ENCODE results near the gene ASPA.
"Not testable (repeated sequence)": the region's sequence is repeated elsewhere in the genome, so short reads cannot be mapped to it uniquely, and the experiment has no call there.

Gene ASPA

GRCh38 chr17:3510090-3510489 is 34.3 kb downstream of the ASPA start:
- DNase-seq = no peak

DNA sequence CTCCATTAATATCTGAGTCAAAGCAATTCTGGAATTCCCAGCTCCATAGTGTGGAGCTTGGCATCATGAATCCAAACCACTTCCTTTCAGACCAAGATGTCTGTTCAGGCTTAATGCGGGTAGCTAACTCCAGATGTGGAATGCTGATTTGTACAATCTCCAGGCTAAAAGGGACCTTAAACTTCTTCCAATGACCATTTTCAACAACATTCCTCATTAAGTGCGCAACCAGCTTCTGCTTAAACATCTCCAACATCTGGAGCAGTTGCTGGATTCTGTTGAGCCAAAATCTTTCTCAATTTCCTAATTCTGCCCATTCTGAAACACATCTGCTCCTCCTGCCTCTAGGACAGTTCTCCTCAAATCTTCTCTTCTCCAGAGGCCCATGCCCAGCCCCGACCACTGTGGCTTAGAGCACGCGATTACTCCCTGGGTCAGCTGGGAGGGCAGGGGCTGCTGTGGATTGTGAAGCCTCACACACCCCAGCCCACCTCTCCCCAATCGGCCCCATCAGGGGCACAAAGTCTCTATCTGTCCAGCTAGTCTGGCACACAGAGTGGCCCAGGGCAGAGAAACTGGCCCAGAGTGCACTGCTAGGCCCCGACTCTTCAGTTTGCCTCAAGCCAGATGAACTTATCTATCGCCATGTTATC is 36.2 kb downstream of the ASPA start:
- DNase-seq = no peak

DNA sequence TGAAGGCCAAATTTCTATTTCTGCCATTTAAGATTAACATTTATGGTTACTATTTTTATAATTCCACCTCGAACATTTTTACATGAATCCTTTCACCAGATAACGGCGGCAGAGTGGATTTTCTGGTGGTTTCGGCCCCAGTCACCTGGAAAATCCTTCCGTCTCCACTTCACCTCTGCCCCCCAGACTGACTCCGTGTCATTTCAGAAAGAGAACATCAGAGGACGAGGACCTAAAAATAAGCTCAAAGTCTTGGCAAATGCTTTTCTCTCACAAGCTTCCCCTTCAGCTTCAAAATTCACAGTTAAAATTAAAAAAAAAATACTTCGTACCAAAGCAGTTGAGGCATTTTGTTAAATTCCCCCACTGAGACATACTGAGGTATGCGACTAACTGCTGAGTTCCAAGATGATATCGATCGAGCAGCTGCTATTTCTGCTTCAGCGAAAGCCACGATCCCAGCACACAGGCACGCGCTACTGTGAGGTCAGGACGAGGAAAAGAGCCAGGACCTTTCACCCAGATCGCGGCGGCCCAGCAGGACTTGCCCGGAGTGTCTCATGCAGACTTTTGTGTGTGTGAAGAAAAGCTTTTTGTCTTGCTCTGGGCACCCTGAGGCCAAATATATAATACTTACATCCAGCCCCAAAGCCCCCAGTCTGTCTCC is 36.8 kb downstream of the ASPA start:
- DNase-seq = no peak

DNA sequence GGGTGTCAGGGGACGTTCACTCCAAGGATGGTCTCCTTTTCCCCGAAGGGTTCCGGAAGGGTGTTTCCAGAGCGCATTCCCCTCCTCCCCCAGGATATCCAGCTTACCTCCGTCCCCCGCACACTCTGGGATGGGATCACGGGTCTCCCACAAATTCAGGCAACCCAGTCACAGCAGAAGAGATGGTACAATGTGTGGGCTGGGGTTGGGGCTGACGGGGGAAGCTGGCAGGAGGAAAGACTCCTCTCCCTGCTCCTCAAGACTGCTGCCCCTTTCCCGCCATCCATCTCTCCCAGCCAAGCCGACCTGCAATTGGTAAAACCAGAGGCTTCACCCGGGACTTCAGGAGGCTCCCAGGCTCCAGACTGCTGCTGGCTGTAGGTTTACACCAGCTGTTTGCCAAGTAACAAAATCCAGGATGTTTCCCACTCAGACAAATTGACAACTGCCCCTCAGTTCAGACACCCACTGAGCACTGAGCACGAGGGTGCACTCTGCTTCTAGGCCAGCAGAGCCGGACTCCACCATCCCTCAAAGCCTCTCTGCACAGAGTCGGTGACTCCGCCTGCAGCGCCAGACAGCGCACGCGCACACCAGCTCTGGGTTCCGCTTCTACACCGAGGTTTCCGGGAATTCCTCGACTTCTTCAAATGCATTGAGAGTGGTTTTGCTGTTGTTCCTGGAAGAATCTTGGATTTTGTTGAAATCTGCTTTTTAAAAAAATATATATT is 37.7 kb downstream of the ASPA start:
- DNase-seq = no peak

DNA sequence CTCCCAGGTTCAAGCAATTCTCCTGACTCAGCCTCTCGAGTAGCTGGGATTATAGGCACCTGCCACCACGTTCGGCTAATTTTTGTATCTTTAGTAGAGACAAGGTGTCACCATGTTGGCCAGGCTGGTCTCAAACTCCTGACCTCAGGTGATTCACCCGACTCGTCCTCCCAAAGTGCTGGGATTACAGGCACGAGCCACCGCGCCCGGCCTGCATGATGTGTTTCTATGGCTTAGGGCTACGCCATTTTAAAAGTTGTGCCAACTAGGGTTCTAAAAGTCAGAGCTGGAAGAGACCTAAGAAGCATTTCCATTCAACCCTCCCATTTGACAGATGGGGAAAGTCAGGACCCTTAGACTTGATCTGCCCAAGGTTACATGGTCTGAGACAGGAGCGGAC is 38.4 kb downstream of the ASPA start:
- not testable (repeated sequence) for DNase-seq

DNA sequence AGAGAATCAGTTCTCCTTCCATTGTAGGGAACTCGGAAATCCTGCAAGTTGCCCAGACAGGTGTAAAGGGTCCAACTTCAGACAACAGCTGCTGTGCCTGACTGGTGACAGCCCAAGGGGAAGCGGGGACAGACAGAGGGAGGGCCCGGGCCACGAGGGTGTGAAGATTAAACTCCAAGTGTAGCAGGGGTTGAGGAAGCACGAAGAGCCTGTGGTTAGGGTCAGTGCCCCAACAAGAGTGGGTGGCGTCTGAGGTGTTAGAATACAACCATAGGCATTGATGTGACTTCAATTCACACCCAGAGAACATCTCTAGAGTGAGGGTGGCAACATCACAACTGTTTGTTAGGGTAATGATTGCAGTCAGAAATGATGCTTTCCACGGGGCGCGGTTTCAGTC is 39.1 kb downstream of the ASPA start:
- DNase-seq = no peak

DNA sequence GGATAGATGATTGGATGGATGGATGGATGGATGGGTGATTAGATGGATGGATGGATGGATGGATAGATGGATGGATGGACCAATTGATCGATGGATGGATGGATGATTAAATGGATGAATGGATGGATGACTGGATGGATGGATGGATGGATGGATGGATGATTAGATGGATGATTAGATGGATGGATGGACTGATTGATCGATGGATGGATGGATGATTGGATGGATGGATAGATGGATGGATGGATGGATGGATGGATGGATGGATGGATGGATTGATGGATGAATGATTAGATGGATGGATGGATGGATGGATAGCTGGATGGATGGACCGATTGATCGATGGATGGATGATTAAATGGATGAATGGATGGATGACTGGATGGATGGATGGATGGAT is 43.7 kb downstream of the ASPA start:
- not testable (repeated sequence) for DNase-seq

- no peak for DNase-seq
These were observed 48.2 kb downstream of the ASPA start for GRCh38 chr17:3524024-3524423.

GRCh38 chr17:3526491-3526890 is 50.7 kb downstream of the ASPA start:
- DNase-seq = no peak

DNA sequence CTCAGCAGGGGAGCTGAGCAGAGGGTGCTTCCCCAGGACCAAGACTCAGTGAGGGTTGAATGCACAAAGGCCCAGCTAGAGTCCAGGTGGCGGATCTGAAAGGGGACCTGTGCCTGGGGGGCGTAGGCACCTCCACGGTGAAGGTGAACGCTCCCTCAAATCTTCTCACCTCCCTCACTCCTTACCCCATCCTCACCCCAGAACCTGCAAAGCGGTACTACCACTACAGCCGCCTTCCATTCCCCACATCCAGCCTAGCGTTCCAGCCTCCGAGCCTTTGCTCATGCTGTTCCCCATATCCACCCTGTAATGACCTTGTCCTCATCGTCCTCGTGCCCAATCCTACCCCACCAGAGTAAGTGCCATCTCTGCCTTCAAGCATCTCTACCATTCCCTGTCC is 51.2 kb downstream of the ASPA start:
- no peak for DNase-seq

DNA sequence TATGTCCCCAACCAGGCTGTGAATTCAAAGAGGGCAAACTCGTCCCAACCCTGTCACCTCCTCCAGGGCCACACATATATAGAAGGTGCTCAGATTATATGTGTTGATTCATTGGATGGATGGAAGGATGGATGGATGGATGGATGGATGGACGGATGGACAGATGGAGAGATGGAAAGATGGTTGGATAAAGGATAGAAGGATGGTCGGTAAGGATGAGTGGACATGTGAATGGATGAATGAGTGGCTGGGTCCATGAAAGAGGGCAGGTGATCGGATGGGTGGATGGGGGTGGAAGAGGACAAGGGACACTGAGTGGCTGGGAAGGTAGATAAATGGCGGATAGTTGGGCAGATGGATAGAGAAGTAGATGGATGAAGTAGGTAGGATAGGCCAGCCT is 51.7 kb downstream of the ASPA start:
- DNase-seq = no peak

- DNase-seq = no peak
These were observed 52.1 kb downstream of the ASPA start for GRCh38 chr17:3527896-3528295.

- DNase-seq = no peak
These were observed 52.6 kb downstream of the ASPA start for GRCh38 chr17:3528403-3528851.

DNA sequence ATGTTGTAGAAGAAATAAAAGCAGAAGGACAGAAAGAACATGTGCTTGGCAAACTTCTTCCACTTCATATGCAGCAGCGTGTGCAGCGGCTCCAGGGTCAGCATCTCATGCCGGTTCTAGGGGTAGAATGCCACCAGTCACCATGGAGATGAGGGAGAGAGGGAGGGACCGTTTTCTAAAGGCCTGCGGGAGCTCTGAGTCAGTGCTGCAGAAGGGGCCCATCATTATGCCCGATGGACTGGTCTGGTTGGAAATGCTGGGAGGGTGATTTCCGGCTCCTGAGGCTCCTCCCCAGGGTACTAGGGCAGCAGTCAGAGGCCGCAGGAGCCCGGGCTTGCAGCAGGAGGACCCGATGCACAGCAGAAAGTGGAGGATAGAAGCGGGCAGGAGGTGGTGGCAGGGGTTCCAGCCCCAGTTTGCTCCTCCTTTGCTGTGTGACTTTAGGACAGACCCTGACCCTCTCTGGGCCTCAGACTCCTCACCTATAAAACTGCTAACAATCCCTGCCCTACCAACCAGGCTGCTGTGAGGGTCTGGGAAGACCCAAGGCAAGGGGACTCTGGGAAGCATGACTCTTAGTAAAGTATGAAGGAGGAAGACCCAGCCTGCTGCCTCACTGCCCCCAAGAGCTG is 53.2 kb downstream of the ASPA start:
- DNase-seq = no peak

DNA sequence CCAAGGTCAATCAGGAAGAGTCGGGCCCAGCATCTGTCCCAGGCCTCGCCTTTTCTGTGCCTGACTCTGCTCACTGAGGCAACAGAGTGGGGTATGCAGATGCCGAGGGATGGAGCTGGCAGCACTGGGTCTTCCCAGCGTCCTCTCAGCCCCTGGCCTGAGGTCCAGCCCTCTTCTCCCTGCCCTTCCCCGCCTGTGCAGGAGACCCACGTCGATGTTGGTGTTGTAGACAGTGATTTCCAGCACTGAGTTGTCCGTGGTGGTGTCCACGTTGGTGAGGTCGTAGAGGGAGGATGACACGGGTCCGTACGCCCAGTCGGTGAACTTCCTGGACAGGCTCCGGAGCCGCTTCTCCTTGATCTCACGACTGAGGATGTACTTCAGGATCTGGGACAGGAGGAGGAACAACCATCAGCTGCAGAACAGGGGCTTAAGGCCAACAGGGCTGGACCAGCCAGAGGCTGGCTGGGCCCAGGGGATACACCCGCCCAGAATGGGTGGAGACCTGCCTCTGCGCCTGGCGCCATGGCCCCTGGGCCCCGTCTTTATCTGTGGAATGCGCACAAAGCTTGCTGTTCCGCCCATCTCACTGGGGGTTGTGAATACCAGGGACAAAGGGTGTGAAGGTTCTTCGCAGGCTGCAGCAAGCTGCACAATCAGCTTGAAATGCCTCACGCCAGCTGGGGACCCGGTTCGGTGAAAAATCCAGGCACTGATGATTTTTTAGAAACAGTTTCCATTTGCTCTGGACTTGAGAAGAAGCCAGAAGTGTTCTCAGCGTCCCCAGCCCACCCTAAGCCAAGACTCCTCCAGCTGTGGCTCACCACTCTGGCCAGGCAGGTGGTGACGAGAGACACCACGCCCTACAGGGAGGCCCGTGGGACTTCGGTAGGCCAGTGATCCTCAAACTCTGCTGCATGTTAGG is 54.3 kb downstream of the ASPA start:
- DNase-seq = no peak

DNA sequence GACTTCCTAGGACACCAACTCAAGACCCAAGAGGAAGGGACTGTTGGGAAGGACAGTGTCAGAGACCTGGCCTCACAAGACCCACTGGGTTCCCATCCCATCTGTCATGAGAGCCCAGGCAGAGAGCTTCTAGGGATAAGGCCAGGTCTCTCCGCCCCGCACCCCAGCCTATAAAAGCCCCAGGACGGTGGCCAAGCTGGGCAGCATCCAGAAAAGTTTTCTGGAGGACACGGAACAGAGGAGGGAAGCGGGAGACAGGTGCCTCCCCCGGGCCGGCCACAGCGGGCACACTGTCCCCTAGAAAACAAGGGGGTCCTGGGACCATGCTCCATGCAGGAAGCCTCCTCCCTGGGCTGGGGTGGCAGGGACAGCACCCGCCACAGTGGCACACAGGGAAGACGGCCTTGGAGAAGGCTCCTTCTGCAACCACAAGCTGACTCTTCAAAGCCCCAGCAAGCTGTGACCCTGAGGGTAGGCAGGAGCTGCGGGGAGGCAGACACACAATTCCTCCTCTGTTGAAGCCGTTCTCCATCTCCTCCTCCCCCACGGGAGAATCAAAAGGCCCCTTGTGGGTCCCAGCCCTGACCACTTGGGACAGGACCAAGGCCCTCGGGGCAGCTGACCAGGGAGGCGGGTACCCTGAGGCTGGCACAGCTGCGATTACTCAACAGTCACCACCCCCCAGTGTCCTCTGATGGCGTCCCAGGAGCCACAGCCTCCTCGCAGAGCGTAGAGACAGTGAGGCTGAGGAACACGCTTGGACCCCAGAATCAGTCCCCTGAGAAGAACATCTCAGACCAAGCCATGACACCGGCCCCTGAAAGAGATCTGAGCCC is 55.7 kb downstream of the ASPA start:
- no peak for DNase-seq

GRCh38 chr17:3532106-3532858 is 56.5 kb downstream of the ASPA start:
- no peak for DNase-seq

DNA sequence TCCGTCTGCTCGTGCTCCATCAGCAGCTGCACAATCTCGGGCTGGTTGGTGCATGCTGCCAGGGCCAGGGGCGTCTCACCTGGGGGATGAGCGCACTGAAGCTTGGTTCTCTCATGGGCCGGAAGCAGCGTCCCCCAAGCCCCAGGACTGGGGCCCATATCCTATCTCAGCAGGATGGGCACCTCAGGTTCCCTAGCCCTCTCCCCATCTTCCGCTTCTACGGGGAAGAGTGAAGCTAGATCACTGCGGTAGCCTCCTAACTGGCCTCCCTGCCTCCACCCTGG is 57.0 kb downstream of the ASPA start:
- DNase-seq = no peak

DNA sequence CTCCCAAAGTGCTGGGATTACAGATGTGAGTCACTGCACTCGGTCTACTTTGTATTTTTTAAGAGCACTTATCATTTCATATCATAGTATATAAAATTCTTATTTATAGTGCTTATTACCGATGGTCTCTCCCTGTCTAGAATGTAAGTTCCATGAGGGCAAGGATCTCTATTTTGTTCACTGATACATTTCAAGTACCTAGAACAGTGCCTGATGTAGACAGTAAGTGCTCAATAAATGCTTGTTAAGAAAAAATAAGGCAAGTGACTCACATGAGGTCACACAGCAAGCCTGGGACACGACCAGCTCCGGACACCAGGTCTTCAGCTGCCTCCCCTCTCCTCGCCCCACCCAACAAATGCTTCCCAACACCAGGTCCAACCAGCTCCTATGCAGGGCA is 58.0 kb downstream of the ASPA start:
- DNase-seq = no peak

- DNase-seq = no peak
These were observed 59.1 kb downstream of the ASPA start for GRCh38 chr17:3534881-3535252.

Measured in NCI-H2171 treated with DMSO at 0.1 percent for 48 hours (cell line).